ENCODE data around the gene TBCE.
A peak's percentile ranks its signal among the peaks of the same experiment; 100 is the strongest.

TBCE gene

DNA sequence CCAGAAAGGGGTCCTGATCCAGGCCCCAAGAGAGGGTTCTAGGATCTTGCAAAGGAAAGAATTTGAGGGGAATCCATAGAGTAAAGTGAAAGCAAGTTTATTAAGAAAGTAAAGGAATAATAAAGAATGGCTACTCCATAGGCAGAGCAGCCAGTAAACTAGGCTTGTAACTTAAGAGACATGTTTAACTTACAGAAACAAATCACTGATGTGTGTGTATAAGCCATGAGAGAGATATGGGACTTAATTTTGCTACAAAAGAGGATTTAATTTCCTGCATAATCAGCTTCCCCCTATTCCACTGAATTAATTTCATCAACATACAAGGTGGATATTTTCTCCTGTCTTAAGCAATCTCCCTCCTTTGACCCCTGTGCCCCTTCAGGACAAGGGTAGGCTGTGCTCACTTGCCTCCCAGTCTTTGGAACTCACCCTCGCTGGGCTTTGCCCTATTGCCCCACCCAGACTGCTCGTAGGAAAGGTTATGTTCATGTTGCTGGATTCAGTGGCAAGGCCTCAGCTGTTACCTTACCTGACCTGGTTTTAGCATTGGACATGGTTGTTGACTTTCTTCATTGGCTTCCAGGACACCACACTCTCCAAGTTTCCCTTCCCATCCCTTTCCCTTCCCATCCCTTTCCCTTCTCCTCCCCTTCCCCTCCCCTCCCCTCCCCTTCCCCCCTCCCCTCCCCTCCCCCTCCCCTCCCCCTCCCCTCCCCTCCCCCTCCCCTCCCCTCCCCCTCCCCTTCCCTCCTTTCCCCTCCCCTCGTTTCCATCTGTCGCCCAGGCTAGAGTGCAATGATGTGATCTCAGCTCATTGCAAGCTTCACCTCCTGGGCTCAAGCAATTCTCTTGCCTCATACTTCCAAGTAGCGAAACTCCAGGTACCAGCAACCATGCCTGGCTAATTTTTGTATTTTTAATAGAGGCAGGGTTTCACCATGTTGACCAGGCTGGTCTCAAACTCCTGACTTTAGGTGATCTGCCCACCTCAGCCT, 44.6 kb downstream of the TBCE start:
- DNase-seq: peak; percentile 38

DNA sequence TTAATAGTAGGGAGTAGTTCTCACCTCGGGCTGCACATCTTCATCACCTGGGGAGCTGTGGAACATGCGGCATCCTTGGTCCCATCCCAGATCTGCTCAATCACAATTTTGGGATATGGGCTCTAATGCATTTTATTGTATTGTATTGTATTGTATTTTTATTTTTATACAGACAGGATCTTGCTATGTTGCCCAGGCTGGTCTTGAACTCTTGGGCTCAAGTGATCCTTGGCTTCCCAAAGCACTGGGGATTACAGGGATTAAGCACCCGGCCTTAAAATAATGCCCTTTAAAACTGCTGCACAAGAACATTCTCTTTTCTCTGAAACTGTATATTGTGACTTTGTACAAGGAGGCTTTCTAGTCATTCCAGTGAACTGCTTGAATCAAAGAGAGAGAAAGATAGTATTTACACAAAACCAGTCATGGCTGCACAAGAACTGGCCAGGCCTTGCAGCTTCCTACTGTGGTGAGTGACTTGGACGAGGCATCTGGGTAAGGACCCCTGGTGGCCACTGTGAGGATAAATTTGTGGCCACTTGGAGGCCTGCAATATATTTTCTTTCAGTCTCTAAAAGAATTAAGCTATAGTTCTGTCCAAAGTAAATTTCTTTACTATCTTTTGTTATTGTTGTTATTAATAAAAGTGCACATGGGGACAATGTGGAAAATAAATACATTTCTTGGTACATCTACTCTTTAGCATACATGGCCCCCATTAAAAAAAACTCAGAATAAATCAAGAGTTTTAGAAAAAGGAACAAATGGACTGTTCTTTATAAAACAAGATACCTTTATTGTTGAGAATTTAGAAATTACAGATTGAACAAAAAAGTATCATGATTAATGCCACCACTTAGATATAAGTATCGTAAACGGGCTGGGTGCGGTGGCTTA, 48.0 kb downstream of the TBCE start:
- DNase-seq: peak; percentile 89

GRCh38 chr1:235416662-235417049, 49.4 kb downstream of the TBCE start:
- no peak for DNase-seq

- peak; percentile 77 for DNase-seq
Measured at GRCh38 chr1:235417086-235417697, 50.0 kb downstream of the TBCE start.

GRCh38 chr1:235421751-235422150, 54.5 kb downstream of the TBCE start:
- DNase-seq: no peak

GRCh38 chr1:235423214-235423652, 56.0 kb downstream of the TBCE start:
- DNase-seq: no peak

DNA sequence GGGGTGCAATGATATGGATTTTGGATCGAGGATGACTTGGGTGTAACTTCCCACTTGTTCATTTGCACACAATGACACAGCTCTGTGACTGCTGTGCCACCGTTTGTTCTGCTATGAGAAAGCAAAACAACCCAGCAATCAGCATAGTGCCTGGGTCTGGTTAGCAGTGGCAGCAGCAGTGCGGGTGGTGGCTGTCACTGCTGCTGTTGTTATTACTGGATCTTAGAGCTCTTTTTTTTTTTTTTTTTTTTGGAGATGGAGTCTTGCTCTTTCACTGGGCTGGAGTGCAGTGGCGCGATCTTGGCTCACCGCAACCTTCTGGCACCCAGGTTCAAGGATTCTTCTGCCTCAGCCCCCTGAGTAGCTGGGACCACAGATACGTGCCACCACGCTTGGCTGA, 56.9 kb downstream of the TBCE start:
- DNase-seq: peak; percentile 39

DNA sequence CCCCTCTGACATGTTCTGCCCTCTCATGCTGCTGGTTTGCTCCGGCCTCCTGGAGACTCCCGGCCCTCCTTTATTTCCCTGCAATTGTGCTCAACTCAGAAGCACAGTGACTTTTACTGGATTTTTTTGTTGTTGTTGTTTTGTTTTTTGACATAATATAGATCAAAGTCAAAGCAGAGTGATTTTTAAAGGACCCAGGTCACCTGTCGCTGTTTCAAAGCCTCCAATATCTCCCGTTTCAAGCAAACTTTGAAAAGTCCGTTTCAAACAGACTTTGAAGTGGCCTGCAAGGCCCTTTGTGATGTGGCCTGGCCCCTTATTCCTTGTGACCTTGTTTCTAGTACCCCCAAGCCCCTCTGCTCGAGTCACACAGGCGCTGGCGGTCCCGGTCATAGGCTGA, 58.1 kb downstream of the TBCE start:
- DNase-seq: no peak

GRCh38 chr1:235426143-235426542, 58.9 kb downstream of the TBCE start:
- DNase-seq: no peak

DNA sequence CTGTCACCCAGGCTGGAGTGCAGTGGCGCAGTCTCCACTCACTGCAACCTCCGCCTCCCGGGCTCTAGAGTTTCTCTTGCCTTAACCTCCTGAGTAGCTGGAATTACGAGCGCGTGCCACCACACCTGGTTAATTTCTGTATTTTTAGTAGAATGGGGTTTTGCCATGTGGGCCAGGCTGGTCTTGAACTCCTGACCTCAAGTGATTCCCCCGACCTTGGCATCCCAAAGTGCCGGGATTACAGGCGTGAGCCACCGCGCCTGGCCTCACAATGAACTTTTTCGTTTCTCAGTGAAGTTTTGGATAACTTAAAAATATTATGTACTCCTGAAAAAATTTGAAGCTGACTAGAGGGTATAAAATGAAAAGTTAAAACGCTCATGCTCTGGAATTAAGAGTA, 59.5 kb downstream of the TBCE start:
- DNase-seq: no peak

DNA sequence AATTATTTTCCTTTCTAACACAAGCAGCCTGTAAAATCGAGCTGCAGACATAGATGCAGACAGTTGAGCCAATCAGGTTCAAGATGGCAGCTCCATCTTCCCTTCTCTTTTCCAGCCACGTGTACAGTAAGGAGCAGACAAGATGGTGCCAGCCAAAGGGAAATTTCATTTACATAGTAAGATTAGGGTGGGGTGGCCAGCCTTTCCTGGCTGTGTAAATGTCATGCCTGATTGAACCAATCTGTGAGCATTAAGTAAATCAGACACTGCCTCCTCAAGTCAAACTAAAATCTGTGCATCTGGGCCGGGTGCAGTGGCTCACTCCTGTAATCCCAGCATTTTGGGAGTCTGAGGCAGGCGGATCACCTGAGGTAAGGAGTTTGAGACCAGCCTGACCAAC, 60.2 kb downstream of the TBCE start:
- no peak for DNase-seq

DNA sequence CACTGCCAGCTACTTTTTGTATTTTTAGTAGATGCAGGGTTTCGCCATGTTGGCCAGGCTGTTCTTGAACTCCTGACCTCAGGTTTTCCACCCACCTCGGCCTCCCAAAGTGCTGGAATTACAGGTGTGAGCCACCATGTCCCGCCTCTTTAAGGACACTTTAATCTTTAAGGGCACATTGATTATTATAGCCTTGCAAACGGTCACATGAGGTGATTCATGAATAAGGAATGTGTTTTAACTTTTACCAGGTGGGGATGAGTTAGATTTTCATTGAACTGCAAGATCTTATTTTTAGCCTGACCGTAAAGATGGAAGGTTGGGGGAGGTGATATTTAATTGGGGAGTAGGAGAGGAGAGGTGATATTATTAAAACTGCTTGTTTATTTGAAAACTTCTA, 61.9 kb downstream of the TBCE start:
- DNase-seq: no peak

GRCh38 chr1:235430991-235431390, 63.8 kb downstream of the TBCE start:
- DNase-seq: no peak

DNA sequence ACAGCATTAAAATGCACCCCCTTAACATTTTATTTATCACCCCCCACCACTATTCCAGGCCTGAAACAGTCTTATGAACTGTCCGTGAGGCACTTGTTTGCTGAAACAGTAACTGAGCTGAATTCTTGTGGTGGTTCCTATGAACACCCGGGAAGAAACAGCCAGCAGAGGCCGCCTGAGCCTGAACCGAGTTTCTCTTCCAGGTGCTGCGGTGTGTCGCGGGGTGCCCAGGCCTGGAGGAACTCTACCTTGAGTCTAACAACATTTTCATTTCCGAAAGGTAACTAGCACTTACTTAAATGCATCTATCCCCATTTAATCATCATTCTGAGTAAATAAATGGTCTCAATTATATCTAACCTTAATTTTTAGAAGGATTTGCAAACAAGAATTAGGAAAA, 66.8 kb downstream of the TBCE start:
- DNase-seq: no peak

- DNase-seq: no peak
Measured at GRCh38 chr1:235441159-235441685, 74.0 kb downstream of the TBCE start.

DNA sequence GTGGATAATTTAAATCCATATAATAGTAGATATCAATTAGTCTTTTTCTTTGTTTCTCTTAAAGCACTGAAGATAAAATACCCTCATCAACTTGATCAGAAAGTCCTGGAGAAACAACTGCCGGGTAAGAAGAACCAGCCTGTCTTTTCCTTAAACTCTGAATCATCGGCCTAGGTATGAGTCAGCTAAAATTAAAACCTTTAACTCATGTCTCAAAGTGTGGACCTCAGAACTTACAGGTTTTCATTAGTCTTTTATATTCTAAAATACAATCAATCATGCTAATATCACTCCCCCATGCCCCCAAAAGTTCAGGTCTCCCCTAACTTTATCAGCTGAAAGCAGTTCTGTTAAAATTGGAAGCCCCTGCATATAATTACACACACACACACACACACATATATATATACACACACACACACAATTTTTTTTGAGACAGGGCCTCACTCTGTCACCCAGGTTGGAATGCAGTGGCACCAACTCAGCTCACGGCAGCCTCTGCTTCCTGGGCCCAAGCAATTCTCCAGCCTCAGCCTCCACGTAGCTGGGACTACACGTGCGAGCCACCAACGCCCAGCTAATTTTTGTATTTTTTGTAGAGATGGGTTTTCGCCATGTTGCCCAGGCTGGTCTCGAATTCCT, 75.7 kb downstream of the TBCE start:
- DNase-seq: peak; percentile 63

GRCh38 chr1:235448616-235449015, 81.4 kb downstream of the TBCE start:
- DNase-seq: no peak

GRCh38 chr1:235450433-235450832, 83.2 kb downstream of the TBCE start:
- no peak for DNase-seq

DNA sequence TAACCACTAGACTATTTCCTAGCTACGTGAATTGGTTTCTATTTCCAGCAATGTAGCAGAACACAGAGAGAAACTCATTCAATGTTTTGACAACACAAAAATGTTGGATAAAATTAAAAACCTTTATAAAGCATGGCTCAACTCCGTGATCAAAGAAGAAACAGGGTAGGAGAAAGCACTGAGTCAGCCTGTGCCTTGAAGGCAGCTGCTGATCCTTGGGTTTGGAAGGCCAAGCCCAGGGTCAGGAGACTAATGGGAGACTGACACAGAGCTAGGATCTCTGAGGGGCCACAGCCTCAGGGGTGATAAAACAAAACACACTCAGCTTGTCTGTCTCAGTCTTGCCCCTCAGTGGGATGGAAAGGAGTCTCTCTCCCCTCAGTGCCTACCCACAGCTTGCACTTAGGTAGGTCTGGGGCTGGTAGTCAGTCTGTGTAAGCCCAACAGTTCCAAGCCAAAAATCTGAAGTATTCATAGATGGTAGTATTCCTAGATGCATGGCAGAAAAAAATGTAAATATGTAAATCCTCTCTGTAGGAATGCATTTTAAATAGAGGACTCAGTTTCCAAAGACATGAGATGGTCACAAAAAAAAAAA, 83.8 kb downstream of the TBCE start:
- DNase-seq: no peak

- DNase-seq: no peak
Measured at GRCh38 chr1:235454021-235454420, 86.8 kb downstream of the TBCE start.

- DNase-seq: no peak
Measured at GRCh38 chr1:235455097-235455496, 87.9 kb downstream of the TBCE start.

DNA sequence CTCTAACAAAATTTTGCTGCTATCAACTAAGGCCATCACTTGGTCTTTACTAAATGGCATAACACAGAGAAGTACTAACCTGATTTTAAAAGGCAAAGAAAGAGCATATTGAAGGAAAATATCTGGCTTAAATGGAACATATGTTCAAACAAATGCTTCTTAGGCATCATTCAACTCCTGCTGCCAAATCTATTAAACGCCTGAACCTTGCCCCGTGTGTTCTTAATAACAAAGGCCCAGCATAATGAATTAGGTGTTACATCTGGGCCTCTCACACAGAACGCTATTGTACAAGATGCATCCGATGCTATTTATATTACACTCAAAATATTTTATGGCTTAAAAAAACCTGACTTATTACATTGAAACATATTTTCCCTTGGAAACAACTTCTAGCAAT, 88.6 kb downstream of the TBCE start:
- no peak for DNase-seq

Data from hematopoietic multipotent progenitor cell treated with erythropoietin and hydrocortisone succinate and interleukin-3 and kit ligand, for 6 days (in vitro differentiated cells).